8988T (cell line): ENCODE measurements around the gene MGAT1.
A peak's percentile ranks its signal among the peaks of the same experiment; 100 is the strongest.
"Not testable (repeated sequence)": the region's sequence is repeated elsewhere in the genome, so short reads cannot be mapped to it uniquely, and the experiment has no call there.

Experiments
- DNase-seq: peaks from one replicate; pipeline ENCODE4 v3.0.0; 2011

The MGAT1 gene

DNA sequence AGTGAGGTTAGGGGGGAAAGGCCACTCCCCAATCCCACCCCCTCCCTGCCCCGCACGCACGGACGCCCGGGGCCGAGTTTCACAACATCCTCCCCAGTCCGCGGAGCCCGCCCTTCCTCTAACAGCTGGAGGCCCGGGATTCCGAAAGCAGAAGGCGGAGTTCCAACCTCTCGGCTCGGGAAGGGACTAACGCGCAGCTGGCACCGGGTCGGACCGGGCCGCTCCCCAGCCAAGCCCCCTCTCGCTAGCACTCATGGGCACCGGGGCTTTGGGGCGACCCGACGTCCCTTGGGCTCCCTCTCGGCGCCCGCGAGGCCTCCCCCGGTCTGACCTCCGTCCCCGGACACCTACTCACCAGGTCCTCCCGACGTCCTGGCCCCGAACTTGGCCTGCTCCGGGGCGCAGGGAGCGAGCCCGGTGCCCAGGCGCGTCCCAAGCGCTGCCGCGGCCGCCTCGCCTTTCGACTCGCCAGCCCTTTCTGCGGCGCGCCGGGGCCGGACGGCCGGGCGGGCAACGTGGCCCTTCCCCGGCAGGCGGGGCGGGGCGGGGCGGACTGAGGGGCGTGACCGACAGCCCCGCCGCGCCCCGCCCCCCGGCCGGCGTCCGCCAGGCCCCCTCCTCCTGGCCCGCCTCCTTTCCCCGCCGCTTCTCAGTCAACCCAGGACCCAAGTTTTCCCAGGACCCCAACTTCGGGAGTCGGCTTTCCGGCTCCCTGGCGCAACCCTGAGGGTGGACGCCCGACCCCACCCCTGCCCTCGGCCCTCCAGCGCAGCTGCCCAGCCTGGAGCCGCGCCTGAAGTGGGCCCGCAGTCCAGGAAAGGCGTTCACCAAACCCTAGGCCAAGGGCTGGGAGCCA, at the start of gene MGAT1:
TSS of gene MGAT1 (minus strand) at position 482 of the 856 bp plus-strand sequence. CDS start 9,835 bp downstream, outside the sequence.
- peak; percentile 93 for DNase-seq

DNA sequence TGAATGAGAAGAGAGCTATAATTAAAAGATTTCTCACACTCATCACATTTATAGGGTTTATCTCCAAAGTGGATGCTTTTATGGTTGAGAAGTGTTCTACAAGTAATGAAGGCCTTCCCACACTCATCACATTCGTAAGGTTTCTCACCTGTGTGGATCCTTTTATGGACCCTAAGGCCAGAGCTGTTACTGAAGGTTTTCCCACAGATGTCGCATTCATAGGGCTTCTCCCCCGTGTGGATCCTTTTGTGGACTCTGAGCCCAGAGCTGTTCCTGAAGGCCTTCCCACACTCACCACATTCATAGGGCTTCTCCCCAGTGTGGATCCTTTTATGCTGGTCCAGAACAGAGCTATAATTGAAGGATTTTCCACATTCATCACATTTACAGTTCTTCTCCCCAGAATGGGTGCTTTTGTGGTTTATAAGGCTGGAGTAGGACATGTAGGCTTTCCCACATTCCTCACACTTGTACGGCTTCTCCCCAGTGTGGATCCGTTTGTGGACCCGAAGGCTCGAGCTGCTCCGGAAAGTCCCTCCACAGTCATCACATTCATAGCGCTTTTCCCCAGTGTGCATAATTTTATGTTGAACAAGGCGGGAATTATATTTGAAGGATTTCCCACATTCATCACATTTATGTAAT, 48.0 kb upstream of the MGAT1 start:
- DNase-seq, result no peak

DNA sequence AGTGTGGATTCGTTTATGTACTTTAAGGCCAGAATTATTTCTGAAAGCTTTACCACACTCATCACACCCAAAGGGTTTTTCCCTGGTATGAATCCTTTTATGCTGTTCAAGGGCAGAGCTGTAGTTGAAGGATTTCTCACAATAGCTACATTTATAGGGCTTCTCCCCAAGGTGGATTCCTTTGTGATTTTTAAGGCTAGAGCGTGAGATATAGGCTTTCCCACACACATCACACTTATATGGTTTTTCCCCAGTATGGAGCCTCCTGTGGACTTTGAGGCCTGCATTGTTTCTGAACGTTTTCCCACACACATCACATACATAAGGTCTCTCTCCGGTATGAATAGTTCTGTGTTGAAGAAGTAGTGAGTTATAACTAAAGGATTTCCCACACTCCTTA, 47.2 kb upstream of the MGAT1 start:
- no peak for DNase-seq

DNA sequence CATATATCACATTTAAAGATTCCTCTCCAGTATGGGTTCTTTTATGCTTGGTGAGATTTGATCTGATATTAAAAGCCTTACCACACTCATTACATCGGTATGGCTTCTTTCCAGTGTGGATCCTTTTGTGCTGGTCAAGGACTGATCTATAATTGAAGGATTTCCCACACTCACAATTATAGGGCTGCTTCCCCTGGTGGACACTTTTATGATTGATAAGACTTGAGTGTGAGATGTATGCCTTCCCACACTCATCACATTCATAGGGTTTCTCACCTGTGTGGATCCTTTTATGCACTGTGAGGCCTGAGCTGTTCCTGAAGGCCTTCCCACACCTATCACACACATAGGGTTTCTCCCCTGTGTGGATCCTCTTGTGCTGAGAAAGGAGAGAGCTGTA, 46.3 kb upstream of the MGAT1 start:
- DNase-seq, result no peak

DNA sequence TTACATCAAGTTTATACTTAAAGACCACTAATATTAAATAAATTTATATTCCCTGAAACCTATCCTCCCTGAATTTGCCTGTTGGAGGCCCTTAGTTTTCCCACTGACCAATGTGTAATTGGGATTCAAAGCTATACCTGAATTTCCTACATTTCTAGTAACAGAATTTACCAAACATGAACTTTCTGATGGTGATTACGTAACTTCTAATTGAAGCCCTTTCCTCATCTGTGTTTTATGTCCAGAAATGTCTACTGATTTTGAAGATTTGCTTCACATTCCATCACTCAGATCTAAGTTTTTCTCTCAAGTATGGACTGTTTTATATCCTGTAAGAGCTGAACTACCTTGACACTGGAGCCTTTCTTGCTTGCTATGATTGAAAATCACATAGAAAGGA, 45.7 kb upstream of the MGAT1 start:
- DNase-seq, result no peak

DNA sequence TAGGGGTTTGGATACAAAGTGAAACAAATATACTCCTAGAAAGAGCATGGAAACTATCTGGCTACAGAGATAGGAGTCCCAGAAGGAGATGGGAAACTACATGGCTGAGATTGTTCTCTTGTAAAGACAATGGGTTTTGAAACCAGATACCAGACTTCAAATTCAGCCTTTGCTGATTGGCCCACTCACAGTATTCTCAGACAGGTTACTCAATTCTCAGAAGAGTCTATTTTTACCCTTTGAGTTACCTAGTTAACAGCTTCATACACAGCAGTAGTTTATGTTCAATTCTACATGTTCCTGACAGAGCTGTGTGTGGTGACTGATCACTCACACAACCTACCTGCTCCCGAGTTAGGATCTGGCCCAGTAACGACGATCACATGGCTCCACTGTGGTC, 44.4 kb upstream of the MGAT1 start:
- DNase-seq, result no peak

DNA sequence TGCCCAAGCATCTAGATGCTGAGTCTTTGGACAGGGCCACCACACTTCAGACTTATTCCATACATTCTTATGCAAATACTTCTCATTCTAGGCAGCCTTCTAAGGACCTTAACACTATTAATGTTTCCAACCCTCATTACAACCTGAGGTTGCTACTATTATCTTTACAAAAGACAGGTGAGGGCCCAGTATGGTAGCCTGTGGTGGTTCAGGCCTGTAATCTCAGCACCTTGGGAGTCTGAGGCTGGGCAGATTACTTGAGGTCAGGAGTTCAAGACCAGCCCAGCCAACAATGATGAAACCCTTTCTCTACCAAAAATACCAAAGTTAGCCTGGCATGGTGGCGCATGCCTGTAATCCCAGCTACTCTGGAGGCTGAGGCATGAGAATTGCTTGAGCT, 42.3 kb upstream of the MGAT1 start:
- DNase-seq, result no peak

DNA sequence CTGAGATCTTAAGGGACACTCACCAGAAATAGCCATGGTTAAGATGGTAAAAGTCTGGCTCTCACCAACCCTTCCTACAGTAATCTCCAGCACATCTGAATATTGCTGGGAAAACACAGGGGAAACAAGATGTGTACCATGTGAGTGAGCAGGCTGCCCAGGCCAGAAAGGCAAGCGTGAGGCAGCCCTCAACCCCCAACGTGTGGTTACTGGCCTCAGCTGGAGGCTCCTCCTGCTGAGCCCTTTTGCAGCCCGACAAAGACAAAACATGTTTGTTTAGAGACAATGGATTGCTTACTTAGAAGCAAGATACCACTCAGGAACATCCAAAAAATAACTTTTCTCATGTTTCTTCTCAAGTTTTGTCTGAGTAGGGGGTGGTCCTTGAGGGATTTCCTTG, 41.8 kb upstream of the MGAT1 start:
- DNase-seq, result no peak

DNA sequence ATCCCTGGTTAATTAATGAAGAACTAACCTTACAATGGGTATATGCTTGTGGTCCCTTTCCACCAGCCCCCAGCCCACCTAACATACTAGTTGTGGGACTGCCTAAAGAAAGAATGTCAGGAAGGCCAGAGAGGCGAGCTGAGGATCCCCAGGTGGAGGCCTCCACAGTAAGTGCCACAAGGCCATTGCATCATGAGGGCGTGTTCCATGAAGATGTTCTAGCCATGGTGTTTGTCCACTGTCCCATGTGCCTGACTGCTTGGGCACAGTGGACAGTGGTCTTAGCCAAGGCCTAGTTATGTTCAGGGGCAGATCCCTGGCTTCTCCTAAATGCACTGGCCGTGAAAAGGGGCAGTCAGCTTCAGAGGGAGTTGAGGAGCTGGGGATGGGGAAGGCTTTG, 37.3 kb upstream of the MGAT1 start:
- no peak for DNase-seq

DNA sequence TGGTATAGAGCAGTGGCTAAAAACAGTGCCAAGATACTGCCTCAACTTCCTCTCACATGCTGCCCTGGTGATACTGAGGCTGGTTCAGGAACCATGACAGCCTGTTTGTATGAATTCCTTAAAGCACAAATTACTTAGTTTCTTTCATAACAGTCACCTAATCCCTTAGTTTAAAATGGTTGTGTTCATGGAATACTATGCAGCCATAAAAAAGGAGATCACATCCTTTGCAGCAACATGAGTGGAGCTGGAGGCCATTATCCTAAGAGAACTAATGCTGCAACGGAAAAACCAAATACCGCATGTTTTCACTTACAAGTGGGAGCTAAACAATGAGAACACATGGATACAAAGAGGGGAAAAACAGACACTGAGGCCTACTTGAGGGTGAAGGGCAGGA, 36.6 kb upstream of the MGAT1 start:
- DNase-seq, result no peak

DNA sequence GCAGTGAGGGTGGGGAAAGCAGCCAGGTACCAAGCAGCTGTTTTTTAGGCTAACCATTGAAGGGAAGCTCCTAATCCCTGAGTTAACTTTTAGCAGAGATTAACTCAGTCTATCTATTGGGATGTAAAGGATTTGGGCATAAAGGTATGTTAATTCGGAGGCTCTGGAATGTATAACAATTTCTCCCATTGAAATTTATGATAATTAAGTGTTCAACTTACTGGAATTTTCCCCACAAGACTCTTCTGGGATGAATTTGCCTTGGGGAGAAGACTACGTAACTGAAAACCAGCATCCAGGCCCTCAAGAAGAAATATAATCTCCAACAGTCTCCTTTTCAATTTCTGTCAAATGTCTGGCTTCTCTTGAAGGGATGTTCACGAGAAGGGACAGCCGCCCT, 34.9 kb upstream of the MGAT1 start:
- DNase-seq, result no peak

DNA sequence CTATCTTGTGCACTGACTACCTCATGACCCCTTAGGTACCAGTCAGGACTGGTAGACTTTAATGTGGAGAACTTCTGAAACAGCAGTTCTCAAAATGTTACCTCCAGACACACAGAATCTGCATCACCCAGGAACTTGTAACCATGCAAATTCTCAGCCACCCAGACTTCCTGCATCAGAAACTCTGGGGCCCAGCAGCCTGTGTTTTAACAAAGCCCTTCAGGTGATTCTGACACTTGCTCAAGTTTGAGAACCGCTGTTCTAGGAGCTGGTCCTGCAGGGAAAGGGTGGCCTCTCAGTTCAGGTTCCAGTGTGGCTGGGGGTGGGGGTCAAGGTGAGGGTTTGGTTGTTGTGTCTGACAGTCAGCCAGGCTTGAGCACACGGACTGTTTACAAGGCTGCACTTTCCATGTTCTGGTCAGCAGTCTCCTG, 30.0 kb upstream of the MGAT1 start:
- DNase-seq, result no peak

DNA sequence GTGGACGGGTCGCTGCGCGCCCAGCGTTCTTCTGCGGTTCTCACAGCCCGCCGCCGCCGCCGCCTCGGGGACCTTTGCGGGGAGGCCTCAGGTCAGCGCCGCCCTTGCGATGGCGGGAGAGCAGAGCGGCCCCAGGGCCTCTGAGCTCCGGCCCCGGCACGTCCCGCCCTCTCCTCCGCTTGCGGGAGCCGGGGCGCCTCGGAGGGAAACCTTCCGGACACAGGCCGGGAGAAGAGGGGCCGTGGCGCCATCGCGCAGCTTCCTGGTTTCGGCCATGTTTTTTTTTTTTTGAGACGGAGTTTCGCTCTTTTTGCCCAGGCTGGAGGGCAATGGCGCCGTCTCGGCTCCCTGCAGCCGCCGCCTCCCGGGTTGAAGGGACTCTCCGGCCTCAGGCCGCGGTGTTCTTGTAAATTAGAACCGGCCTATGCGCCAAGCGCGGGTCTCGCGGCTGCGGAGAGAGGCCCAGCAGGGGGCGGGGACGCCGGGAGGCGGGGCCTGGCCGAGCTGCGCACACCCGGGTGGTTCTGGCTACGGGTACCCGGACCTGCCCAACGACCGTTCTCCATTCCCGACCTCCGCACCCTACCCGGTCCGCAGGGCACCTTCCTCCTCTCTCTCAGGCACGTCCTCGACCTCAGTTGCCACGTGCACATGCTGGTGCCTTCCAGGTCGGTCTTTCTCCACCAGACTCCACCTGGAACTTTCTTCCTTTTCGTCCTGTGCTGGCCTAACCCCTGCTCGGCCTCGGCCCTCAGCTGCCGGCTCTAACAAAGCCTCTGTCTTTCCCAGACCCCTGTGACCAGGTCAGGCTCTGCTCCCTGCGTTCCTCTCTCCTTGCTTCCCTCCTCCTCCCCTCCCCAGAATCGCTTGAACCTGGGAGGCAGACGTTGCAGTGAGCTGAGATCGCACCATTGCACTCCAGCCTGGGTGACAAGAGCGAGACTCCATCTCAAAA, 28.8 kb upstream of the MGAT1 start:
- DNase-seq, result peak; percentile 81

DNA sequence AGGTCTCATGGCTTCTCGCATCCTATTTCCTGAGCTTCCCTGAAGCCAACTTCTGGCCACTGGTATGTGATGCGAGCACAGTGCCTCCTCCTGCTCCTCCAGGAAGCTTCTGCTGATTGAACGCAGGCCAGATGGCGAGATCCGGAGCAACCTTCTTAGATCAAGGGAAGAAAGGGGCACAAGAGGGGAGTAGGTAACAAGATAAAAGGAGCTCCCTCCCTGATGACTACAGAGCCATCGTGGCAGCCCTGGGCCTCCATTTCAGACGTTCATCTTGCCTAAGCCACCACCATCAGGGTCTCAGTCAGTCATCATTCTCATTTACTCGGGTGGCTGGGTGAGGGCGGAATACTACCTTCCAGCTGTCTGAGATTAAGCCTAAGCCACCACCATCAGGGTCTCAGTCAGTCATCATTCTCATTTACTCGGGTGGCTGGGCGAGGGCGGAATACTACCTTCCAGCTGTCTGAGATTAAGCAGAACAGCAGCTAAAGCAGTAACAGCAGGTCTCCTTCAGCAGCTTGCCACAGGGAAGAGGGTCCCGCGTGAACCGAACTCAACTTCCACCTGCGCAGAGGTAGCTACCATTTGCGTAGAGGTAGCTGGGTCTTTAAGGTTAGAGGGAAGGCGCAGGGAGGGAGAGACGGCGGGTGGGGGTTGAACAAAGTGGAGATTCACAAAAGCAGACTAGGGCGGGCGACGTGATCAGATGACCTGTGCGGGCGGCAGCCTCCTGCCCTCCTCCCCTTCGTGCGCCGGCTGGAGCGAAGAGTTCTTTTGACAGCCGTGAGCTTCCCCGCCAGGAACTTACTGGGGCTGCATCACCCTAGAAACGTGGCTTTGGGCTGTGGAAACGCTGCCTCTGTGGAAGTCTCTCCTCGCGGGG, 27.9 kb upstream of the MGAT1 start:
- no peak for DNase-seq

DNA sequence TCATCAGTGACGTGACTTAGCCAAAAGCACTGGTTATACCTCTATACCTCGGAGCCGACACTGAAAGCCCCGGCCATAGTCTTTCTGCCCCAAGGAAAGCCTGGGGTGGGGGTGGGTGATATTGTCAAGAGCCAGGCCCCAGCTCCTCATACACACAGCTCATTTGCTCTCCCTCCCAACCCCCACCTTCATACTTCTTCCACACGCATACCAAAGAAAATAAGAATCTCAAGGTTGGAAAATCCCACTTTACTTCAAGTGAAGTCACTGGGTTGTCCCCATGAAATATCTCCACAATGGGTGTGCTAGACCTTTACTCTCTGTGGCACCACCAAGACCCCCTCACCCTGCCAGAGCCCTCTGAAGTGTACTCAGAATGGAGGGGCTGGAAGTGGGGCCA, 27.1 kb upstream of the MGAT1 start:
- no peak for DNase-seq

DNA sequence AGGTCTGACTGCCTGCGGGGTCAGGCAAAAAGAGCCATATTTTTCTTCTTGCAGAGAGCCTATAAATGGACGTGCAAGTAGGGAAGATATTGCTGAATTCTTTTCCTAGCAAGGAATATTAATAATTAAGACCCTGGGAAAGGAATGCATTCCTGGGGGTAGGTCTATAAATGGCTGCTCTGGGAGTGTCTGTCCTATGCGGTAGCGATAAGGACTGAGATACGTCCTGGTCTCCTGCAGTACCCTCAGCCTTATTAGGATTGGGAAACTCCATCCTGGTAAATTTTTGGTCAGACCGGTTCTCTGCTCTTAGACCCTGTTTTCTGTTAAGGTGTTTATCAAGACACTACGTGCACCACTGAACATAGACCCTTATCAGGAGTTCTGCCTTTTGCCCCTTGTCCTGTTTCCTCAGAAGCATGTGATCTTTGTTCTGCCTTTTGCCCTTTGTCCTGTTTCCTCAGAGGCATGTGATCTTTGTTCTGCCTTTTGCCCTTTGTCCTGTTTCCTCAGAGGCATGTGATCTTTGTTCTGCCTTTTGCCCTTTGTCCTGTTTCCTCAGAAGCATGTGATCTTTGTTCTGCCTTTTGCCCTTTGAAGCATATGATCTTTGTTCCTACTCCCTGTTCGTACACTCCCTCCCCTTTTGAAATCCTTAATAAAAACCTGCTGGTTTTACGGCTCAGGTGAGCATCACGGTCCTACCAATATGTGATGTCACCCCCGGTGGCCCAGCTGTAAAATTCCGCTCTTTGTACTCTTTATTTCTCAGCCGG, 26.3 kb upstream of the MGAT1 start:
- DNase-seq, result not testable (repeated sequence)

DNA sequence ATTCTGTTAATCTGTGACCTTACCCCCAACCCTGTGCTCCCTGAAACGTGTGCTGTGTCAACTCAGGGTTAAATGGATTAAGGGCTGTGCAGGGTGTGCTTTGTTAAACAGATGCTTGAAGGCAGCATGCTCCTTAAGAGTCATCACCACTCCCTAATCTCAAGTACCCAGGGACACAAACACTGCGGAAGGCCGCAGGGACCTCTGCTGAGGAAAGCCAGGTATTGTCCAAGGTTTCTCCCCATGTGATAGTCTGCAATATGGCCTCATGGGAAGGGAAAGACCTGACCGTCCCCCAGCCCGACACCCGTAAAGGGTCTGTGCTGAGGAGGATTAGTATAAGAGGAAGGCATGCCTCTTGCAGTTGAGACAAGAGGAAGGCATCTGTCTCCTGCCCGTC, 24.8 kb upstream of the MGAT1 start:
- DNase-seq, result not testable (repeated sequence)

DNA sequence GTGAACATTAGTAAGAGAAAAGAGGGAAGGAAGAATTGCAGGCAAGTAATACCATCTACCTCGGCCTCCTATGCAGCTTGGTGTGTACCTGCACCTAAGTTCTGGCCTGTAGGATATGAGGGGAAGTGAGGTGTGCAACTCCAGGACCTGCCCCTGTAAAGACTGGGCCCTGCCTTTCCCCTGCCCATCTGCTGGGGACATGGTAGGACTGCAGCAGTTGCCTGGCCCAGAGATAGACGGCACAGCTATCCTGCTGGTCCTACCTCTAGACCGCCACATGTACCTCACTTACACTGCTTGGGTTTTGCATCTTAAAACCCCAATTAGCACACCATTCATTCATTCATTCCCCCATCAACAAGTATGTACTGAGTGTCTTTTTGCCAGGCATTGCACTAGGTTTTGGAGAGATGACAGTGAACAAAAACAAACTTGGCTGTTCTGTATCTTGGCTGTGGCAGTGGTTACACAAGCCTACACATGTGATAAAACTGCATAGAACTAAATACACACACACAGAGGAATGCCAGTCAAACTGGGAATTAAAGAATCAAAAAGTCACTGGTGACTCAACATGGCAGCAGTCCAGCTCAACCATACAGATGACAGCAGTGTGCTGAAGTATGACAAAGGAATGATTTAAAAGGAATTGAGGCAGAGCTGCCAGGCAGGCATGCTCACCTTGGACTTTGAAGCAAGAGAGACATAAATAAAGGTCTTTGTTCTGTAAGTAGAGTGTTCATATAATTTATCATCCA, 23.3 kb upstream of the MGAT1 start:
- no peak for DNase-seq

DNA sequence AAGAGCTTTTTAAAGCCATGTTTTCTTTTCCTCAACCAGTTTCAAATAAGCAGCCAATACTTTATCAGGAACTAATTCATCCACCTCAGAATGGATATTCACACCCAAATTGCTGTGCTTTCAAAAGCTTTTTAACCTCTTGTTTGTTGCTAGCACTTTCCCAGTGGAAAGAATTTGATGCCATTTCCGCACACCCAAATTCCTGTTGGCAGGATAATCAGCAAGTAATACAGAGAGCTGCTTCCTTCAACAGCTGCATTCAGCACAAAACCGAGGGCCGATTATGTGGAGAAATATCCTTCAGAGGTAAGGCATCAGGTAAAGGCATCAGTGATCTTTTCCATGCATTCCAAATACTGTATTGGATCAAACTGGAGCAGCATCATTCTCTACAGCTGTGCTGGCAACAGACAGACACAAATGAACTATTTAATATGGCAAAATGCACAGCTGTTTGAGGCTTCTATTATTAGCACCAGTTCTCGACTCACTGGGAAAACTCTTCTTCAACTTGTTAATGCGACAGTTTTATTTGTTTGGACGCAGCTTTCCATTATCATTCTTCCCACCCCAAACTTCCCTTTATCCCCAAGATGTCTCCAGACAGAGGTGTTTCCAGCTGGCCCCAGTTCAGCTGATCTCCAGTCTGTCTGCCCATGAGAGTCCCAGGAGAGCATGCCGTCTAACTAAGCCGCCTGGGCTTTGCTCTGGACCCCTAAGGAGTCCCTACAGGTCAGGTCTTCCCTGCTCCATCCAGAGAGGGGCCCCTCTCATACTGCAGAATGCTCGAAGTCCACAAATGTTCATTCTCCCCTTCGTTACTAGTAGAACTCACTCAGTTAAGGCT, 22.2 kb upstream of the MGAT1 start:
- DNase-seq, result no peak
